Ishikawa (cell line): Measurements from ENCODE around the gene KIFC1.

Experiments used
- CEBPB ChIP-seq: IDR thresholded peaks from 2 replicates; pipeline ENCODE4 v1.6.1; 2012
- EGR1 ChIP-seq: IDR thresholded peaks from 2 replicates; pipeline ENCODE4 v1.6.1; 2012
- EP300 ChIP-seq: IDR thresholded peaks from 2 replicates; pipeline ENCODE4 v1.6.1; 2012; ENCODE audit warnings: borderline replicate concordance
- MAX ChIP-seq: IDR thresholded peaks from 2 replicates; pipeline ENCODE4 v1.6.1; 2012
- NFIC ChIP-seq: IDR thresholded peaks from 2 replicates; pipeline ENCODE4 v1.6.1; 2012
- RAD21 ChIP-seq: IDR thresholded peaks from 2 replicates; pipeline ENCODE4 v1.6.1; 2012; ENCODE audit warnings: low read depth
- REST ChIP-seq: IDR thresholded peaks from 2 replicates; pipeline ENCODE4 v1.6.1; 2012; ENCODE audit warnings: low read depth, mild to moderate bottlenecking
- TAF1 ChIP-seq: IDR thresholded peaks from 2 replicates; pipeline ENCODE4 v1.6.1; 2012; ENCODE audit warnings: low read depth, mild to moderate bottlenecking
- TEAD4 ChIP-seq: IDR thresholded peaks from 2 replicates; pipeline ENCODE4 v1.6.1; 2012
- YY1 ChIP-seq: IDR thresholded peaks from 2 replicates; pipeline ENCODE4 v1.6.1; 2012; ENCODE audit warnings: low read depth

- no peak for TF ChIP-seq TAF1
- TF ChIP-seq MAX: no peak
- TF ChIP-seq EP300: no peak
- no peak for TF ChIP-seq REST
- TF ChIP-seq RAD21: no peak
- no peak for TF ChIP-seq YY1
- no peak for TF ChIP-seq EGR1
- TF ChIP-seq TEAD4: no peak
- TF ChIP-seq NFIC: no peak
- no peak for TF ChIP-seq CEBPB
Observed at GRCh38 chr6:33455051-33455450, 63.4 kb downstream of the KIFC1 start.
